ENCODE results near the gene TSPAN14. TPM values are rescaled to one million over a fixed set of nuclear protein-coding genes. Genes with fewer than 3 reads are reported as not detected.

TSPAN14 gene
- total and polyA plus RNA-seq, 4 donors, result 19.9 to 36.8 (median 27.3) TPM

GRCh38 chr10:80544316-80544953 is 90.3 kb downstream of the TSPAN14 start (continued):
- TF ChIP-seq JUND (IDR thresholded peaks at IDR 0.05) (no peak), FOXA1 (IDR thresholded peaks at IDR 0.05) (no peak)

DNA sequence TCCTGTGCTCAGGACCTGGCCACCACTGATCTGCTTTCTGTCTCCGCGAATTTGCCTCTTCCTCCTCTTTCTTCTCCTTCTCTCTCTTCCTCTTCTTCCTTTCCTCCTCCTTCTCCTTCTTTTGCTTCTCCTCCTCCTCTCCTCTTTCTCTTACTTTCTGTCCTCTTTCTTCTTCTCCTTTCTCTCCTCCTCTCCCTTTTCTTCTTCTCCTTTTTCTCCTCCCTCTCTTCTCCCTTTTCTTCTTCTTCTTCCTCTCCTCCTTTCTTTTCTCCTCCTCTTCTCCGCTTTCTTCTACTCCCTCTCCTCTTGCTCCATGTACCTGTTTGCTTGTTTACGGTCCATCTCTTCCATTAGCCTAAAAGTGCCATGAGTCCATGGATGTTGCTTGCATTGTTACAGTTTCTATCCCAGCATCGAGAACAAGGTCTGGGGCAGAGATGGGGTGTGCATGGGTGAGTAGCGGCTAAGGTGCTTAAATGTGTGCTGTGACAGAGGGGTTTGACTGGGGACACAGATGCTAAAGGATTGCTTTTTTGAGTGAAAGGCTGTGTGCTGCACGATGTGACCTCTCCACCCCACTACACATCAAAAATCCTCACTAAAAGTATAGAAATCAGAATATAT is 91.3 kb downstream of the TSPAN14 start:
- Histone ChIP-seq H3K4me3 (ENCODE audit: low read depth in 1 of 3, low read length in 3 of 3) (no peak overlapping the region), H3K4me1 (ENCODE audit: control insufficient read depth in 4 of 4, insufficient read depth in 4 of 4, low read length in 3 of 4) (no peaks in the 10 kb centered on the region), H3K36me3 (ENCODE audit: control insufficient read depth in 4 of 4, insufficient read depth in 3 of 4, low read depth in 1 of 4, low read length in 3 of 4) (no peaks in the 10 kb centered on the region), H3K9me3 (ENCODE audit: control insufficient read depth in 4 of 4, low read length in 3 of 4) (no peaks in the 10 kb centered on the region), H3K9ac (ENCODE audit: low read depth in 1 of 2, low read length in 2 of 2) (no peak overlapping the region), H3K27ac (ENCODE audit: low read depth in 1 of 2, low read length in 2 of 2) (no peak overlapping the region), H3K27me3 (ENCODE audit: control insufficient read depth in 4 of 4, insufficient read depth in 4 of 4, low read length in 3 of 4) (no peaks in the 10 kb centered on the region)
- TF ChIP-seq HNF4G (IDR thresholded peaks at IDR 0.05), result no peak
- no peak for TF ChIP-seq MAX (IDR thresholded peaks at IDR 0.05)
- TF ChIP-seq CTCF (IDR thresholded peaks at IDR 0.05; ENCODE audit: low read depth, low read length, missing input control), result no peak
- TF ChIP-seq RXRA (IDR thresholded peaks at IDR 0.05), result no peak
- TF ChIP-seq HNF4A (conservative IDR thresholded peaks at IDR 0.05), result no peak
- no peak for DNase-seq (ENCODE audit: low spot score)
- WGBS, result 90% methylated on average over 7 of the region's 7 CpGs

- Histone ChIP-seq H3K4me1 (ENCODE audit: control insufficient read depth in 4 of 4, insufficient read depth in 4 of 4, low read length in 3 of 4) (peaks cover 0 to 12% (median 10%) of the 10 kb centered on the region in 4 donors), H3K9me3 (ENCODE audit: control insufficient read depth in 4 of 4, low read length in 3 of 4) (no peaks in the 10 kb centered on the region), H3K9ac (ENCODE audit: low read depth in 1 of 2, low read length in 2 of 2) (peak overlapping the region in 1 of 2 donors; percentile 31), H3K4me3 (ENCODE audit: low read depth in 1 of 3, low read length in 3 of 3) (no peak overlapping the region), H3K36me3 (ENCODE audit: control insufficient read depth in 4 of 4, insufficient read depth in 3 of 4, low read depth in 1 of 4, low read length in 3 of 4) (no peaks in the 10 kb centered on the region), H3K27me3 (ENCODE audit: control insufficient read depth in 4 of 4, insufficient read depth in 4 of 4, low read length in 3 of 4) (no peaks in the 10 kb centered on the region), H3K27ac (ENCODE audit: low read depth in 1 of 2, low read length in 2 of 2) (peak overlapping the region; percentile 44 to 66)
- TF ChIP-seq RAD21 (IDR thresholded peaks at IDR 0.05), result peak in 1 of 2 donors; percentile 32
- no peak for TF ChIP-seq EGR1 (IDR thresholded peaks at IDR 0.05; ENCODE audit: low read depth in 2 of 2)
- TF ChIP-seq, protein P1, sequence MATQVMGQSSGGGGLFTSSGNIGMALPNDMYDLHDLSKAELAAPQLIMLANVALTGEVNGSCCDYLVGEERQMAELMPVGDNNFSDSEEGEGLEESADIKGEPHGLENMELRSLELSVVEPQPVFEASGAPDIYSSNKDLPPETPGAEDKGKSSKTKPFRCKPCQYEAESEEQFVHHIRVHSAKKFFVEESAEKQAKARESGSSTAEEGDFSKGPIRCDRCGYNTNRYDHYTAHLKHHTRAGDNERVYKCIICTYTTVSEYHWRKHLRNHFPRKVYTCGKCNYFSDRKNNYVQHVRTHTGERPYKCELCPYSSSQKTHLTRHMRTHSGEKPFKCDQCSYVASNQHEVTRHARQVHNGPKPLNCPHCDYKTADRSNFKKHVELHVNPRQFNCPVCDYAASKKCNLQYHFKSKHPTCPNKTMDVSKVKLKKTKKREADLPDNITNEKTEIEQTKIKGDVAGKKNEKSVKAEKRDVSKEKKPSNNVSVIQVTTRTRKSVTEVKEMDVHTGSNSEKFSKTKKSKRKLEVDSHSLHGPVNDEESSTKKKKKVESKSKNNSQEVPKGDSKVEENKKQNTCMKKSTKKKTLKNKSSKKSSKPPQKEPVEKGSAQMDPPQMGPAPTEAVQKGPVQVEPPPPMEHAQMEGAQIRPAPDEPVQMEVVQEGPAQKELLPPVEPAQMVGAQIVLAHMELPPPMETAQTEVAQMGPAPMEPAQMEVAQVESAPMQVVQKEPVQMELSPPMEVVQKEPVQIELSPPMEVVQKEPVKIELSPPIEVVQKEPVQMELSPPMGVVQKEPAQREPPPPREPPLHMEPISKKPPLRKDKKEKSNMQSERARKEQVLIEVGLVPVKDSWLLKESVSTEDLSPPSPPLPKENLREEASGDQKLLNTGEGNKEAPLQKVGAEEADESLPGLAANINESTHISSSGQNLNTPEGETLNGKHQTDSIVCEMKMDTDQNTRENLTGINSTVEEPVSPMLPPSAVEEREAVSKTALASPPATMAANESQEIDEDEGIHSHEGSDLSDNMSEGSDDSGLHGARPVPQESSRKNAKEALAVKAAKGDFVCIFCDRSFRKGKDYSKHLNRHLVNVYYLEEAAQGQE (IDR thresholded peaks at IDR 0.05), result peak; percentile 87
- peak; percentile 89 to 94 for TF ChIP-seq RXRA (IDR thresholded peaks at IDR 0.05)
- TF ChIP-seq FOXA1 (IDR thresholded peaks at IDR 0.05), result no peak
- peak; percentile 44 for TF ChIP-seq MAX (IDR thresholded peaks at IDR 0.05)
- peak; percentile 1 for TF ChIP-seq CTCF (IDR thresholded peaks at IDR 0.05; ENCODE audit: low read depth, low read length, missing input control)
- no peak for TF ChIP-seq HNF4G (IDR thresholded peaks at IDR 0.05)
- TF ChIP-seq FOXA2 (IDR thresholded peaks at IDR 0.05), result no peak
- no peak for TF ChIP-seq GABPA (IDR thresholded peaks at IDR 0.05 in 1 of 2, conservative IDR thresholded peaks at IDR 0.05 in 1 of 2)
- no peak for TF ChIP-seq TAF1 (conservative IDR thresholded peaks at IDR 0.05)
- TF ChIP-seq, protein P2, sequence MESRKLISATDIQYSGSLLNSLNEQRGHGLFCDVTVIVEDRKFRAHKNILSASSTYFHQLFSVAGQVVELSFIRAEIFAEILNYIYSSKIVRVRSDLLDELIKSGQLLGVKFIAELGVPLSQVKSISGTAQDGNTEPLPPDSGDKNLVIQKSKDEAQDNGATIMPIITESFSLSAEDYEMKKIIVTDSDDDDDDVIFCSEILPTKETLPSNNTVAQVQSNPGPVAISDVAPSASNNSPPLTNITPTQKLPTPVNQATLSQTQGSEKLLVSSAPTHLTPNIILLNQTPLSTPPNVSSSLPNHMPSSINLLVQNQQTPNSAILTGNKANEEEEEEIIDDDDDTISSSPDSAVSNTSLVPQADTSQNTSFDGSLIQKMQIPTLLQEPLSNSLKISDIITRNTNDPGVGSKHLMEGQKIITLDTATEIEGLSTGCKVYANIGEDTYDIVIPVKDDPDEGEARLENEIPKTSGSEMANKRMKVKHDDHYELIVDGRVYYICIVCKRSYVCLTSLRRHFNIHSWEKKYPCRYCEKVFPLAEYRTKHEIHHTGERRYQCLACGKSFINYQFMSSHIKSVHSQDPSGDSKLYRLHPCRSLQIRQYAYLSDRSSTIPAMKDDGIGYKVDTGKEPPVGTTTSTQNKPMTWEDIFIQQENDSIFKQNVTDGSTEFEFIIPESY (IDR thresholded peaks at IDR 0.05), result no peak
- peak; percentile 88 for TF ChIP-seq NR2F2 (IDR thresholded peaks at IDR 0.05)
- TF ChIP-seq HNF4A (conservative IDR thresholded peaks at IDR 0.05), result peak; percentile 62 to 73
- TF ChIP-seq YY1 (IDR thresholded peaks at IDR 0.05), result peak; percentile 73
- TF ChIP-seq JUND (IDR thresholded peaks at IDR 0.05), result peak in 1 of 2 donors; percentile 29
- TF ChIP-seq, protein P3, sequence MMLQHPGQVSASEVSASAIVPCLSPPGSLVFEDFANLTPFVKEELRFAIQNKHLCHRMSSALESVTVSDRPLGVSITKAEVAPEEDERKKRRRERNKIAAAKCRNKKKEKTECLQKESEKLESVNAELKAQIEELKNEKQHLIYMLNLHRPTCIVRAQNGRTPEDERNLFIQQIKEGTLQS (IDR thresholded peaks at IDR 0.05), result no peak
- peak; percentile 96 for TF ChIP-seq SP1 (IDR thresholded peaks at IDR 0.05)
- 13% methylated on average over 5 of the region's 5 CpGs for WGBS
- no peak for DNase-seq (ENCODE audit: low spot score)
Measured at GRCh38 chr10:80552151-80552646, 98.1 kb downstream of the TSPAN14 start.
